OCI-LY1 (cell line): Measurements from ENCODE around the gene RNF144A.
A peak's percentile ranks its signal among the peaks of the same experiment; 100 is the strongest.

ENCODE experiments used
- H2AFZ ChIP-seq: fragments of 200-600 bp; sonication (generic), shearing (Covaris generic); 2 replicates; pipeline ENCODE4 v1.6.0; 2014; ENCODE audit warnings: antibody characterized with exemption, mild to moderate bottlenecking, low read length
- H3F3A ChIP-seq: fragments of 200-600 bp; sonication (generic), shearing (Covaris generic); 2 replicates; pipeline ENCODE4 v1.6.0; 2014; ENCODE audit warnings: mild to moderate bottlenecking, antibody characterized with exemption, low read length, moderate library complexity; ENCODE audit not compliant: insufficient read depth
- H3K27ac ChIP-seq: fragments of 200-600 bp; sonication (generic); 2 replicates; pipeline ENCODE4 v1.5.1; 2014; ENCODE audit warnings: low read length, mixed run types, mild to moderate bottlenecking, low read depth; ENCODE audit not compliant: poor library complexity, severe bottlenecking
- H3K27me3 ChIP-seq: fragments of 200-600 bp; sonication (generic); 2 replicates; pipeline ENCODE4 v1.6.0; 2014; ENCODE audit warnings: antibody characterized with exemption, mild to moderate bottlenecking, low read length, moderate library complexity; ENCODE audit not compliant: insufficient read depth
- H3K36me3 ChIP-seq: fragments of 200-600 bp; sonication (generic); 2 replicates; pipeline ENCODE4 v1.6.1; 2014; ENCODE audit warnings: mild to moderate bottlenecking, antibody characterized with exemption, low read length, moderate library complexity, mixed read lengths; ENCODE audit not compliant: insufficient read depth
- H3K4me1 ChIP-seq: fragments of 200-600 bp; sonication (generic); 2 replicates; pipeline ENCODE4 v1.5.1; 2014; ENCODE audit warnings: mild to moderate bottlenecking, low read length, moderate library complexity; ENCODE audit not compliant: insufficient read depth, severe bottlenecking
- H3K4me2 ChIP-seq: fragments of 200-600 bp; sonication (generic), shearing (Covaris generic); 2 replicates; pipeline ENCODE4 v1.6.1; 2014; ENCODE audit warnings: low read length
- H3K4me3 ChIP-seq: fragments of 200-600 bp; sonication (generic); 2 replicates; pipeline ENCODE4 v1.5.1; 2014; ENCODE audit warnings: low read length, low read depth, mild to moderate bottlenecking, mixed read lengths; ENCODE audit not compliant: poor library complexity, severe bottlenecking
- H3K79me2 ChIP-seq: fragments of 200-600 bp; shearing (Covaris generic); 2 replicates; pipeline ENCODE4 v1.6.1; 2016; ENCODE audit warnings: mixed run types, low read length, mixed read lengths; ENCODE audit not compliant: insufficient read depth
- H3K9ac ChIP-seq: fragments of 200-600 bp; sonication (generic), shearing (Covaris generic); 2 replicates; pipeline ENCODE4 v1.6.1; 2014; ENCODE audit warnings: mild to moderate bottlenecking, low read length, mixed read lengths
- H3K9me2 ChIP-seq: fragments of 200-600 bp; sonication (generic), shearing (Covaris generic); 2 replicates; pipeline ENCODE4 v1.6.1; 2014; ENCODE audit warnings: low read depth, mild to moderate bottlenecking, low read length, mixed read lengths
- H3K9me3 ChIP-seq: fragments of 200-600 bp; shearing (Covaris generic); 2 replicates; pipeline ENCODE4 v1.6.1; 2014; ENCODE audit warnings: low read length, mixed read lengths
- H4K20me1 ChIP-seq: fragments of 200-600 bp; sonication (generic), shearing (Covaris generic); 2 replicates; pipeline ENCODE4 v1.6.0; 2016; ENCODE audit warnings: mild to moderate bottlenecking, low read length; ENCODE audit not compliant: insufficient read depth
- EZH2 ChIP-seq: fragments of 200-600 bp; sonication (generic), shearing (Covaris generic); IDR thresholded peaks from 2 replicates; pipeline ENCODE4 v1.8.0; 2017; ENCODE audit warnings: borderline replicate concordance, mixed run types, mild to moderate bottlenecking, antibody characterized with exemption, low read length, moderate library complexity, mixed read lengths
- TF ChIP-seq, protein P1 (sequence below): fragments of 200-600 bp; sonication (generic), shearing (Covaris generic); IDR thresholded peaks from 2 replicates; pipeline ENCODE4 v1.5.1; 2017; ENCODE audit warnings: mild to moderate bottlenecking, antibody characterized with exemption, low read length, moderate library complexity, mixed read lengths

RNF144A gene

GRCh38 chr2:7053650-7054265 is 136.5 kb downstream of the RNF144A start:
- no peaks in the 10 kb centered on the region for H3K79me2 ChIP-seq
- no peaks in the 10 kb centered on the region for H3F3A ChIP-seq
- no peak overlapping the region; the same call in 1 of the 2 replicates for H3K4me2 ChIP-seq
- no peaks in the 10 kb centered on the region for H3K36me3 ChIP-seq
- no peak overlapping the region for H3K4me3 ChIP-seq
- no peak overlapping the region for H3K9ac ChIP-seq
- H3K9me2 ChIP-seq, result no peaks in the 10 kb centered on the region
- H3K4me1 ChIP-seq, result peaks cover 52% of the 10 kb centered on the region
- no peaks in the 10 kb centered on the region for H4K20me1 ChIP-seq
- H3K9me3 ChIP-seq, result no peaks in the 10 kb centered on the region
- H3K27me3 ChIP-seq, result no peaks in the 10 kb centered on the region
- H2AFZ ChIP-seq, result no peak overlapping the region
- TF ChIP-seq, protein P1, sequence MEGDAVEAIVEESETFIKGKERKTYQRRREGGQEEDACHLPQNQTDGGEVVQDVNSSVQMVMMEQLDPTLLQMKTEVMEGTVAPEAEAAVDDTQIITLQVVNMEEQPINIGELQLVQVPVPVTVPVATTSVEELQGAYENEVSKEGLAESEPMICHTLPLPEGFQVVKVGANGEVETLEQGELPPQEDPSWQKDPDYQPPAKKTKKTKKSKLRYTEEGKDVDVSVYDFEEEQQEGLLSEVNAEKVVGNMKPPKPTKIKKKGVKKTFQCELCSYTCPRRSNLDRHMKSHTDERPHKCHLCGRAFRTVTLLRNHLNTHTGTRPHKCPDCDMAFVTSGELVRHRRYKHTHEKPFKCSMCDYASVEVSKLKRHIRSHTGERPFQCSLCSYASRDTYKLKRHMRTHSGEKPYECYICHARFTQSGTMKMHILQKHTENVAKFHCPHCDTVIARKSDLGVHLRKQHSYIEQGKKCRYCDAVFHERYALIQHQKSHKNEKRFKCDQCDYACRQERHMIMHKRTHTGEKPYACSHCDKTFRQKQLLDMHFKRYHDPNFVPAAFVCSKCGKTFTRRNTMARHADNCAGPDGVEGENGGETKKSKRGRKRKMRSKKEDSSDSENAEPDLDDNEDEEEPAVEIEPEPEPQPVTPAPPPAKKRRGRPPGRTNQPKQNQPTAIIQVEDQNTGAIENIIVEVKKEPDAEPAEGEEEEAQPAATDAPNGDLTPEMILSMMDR, result no peak
- TF ChIP-seq EZH2, result no peak
- H3K27ac ChIP-seq, result peak overlapping the region; percentile 67

- Histone ChIP-seq H3K4me1 (peaks cover 60% of the 10 kb centered on the region), H3K9me2 (no peaks in the 10 kb centered on the region), H3K9ac (no peak overlapping the region), H3K36me3 (no peaks in the 10 kb centered on the region), H3K4me2 (peak overlapping the region; percentile 27; the same call in 1 of the 2 replicates), H3K79me2 (no peaks in the 10 kb centered on the region), H3F3A (no peaks in the 10 kb centered on the region), H3K4me3 (no peak overlapping the region), H2AFZ (no peak overlapping the region), H4K20me1 (no peaks in the 10 kb centered on the region), H3K27ac (peak overlapping the region; percentile 61), H3K27me3 (no peaks in the 10 kb centered on the region), H3K9me3 (no peaks in the 10 kb centered on the region)
- no peak for TF ChIP-seq EZH2
- TF ChIP-seq, protein P1, result no peak
Measured at GRCh38 chr2:7057865-7058400, 140.7 kb downstream of the RNF144A start.

DNA sequence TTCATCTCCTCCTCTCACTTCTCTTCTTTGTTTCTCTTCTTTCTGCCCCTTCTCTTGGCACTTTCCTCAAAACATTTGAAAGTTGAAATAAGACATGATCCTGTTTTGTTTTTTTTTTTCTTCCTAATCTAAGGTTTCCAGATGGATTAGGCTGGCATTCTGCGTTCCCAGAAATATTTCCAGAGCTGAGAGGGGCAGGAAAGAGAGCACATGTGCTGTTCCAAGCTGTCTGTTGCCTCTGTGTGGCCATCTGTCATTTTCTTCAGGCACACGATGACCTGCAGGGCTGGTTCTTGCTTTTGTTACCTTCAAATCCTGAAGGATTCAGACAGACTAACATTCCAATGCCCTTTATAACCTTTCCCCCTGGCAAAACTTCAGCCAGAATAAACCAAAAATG is 142.9 kb downstream of the RNF144A start:
- H3K36me3 ChIP-seq, result no peaks in the 10 kb centered on the region; the same call in 1 of the 2 replicates
- H3K9me3 ChIP-seq, result no peaks in the 10 kb centered on the region
- H3F3A ChIP-seq, result no peaks in the 10 kb centered on the region
- no peaks in the 10 kb centered on the region for H3K27me3 ChIP-seq
- H3K4me3 ChIP-seq, result no peak overlapping the region
- TF ChIP-seq EZH2, result no peak
- TF ChIP-seq, protein P1, result no peak
- H3K4me2 ChIP-seq, result no peak overlapping the region
- no peaks in the 10 kb centered on the region for H4K20me1 ChIP-seq
- peaks cover 43% of the 10 kb centered on the region for H3K4me1 ChIP-seq
- H2AFZ ChIP-seq, result no peak overlapping the region
- no peaks in the 10 kb centered on the region for H3K79me2 ChIP-seq
- no peak overlapping the region for H3K9ac ChIP-seq
- no peaks in the 10 kb centered on the region for H3K9me2 ChIP-seq
- H3K27ac ChIP-seq, result peak overlapping the region; percentile 35
